Stomach (tissue), 4 donors: Measurements from ENCODE around the gene SRSF1.

Source experiments
- CTCF ChIP-seq, 7 experiments: fragments of 450-650 bp in 4 of 7; fragments of 200-600 bp in 3 of 7; sonication (generic) in 3 of 7; IDR thresholded peaks; one replicate each; pipeline ENCODE4 v1.5.1; 2016 to 2019; ENCODE audit warnings: antibody characterized with exemption in 7 of 7, control low read depth in 2 of 7, mild to moderate bottlenecking in 1 of 7
- EP300 ChIP-seq: sonication (generic); formaldehyde crosslinking; IDR thresholded peaks from one replicate; pipeline ENCODE4 v1.6.1; 2017; ENCODE audit warnings: antibody characterized with exemption
- POLR2A ChIP-seq, 4 donors: fragments of 450-650 bp; IDR thresholded peaks; one replicate each; pipeline ENCODE4 v1.6.1; 2016; ENCODE audit warnings: antibody characterized with exemption in 4 of 4, control low read depth in 2 of 4, mild to moderate bottlenecking in 1 of 4, moderate library complexity in 1 of 4
- POLR2AphosphoS5 ChIP-seq, 3 donors: sonication (generic); formaldehyde crosslinking; IDR thresholded peaks; one replicate each; pipeline ENCODE4 v1.6.1; 2016; ENCODE audit warnings: antibody characterized with exemption in 3 of 3

DNA sequence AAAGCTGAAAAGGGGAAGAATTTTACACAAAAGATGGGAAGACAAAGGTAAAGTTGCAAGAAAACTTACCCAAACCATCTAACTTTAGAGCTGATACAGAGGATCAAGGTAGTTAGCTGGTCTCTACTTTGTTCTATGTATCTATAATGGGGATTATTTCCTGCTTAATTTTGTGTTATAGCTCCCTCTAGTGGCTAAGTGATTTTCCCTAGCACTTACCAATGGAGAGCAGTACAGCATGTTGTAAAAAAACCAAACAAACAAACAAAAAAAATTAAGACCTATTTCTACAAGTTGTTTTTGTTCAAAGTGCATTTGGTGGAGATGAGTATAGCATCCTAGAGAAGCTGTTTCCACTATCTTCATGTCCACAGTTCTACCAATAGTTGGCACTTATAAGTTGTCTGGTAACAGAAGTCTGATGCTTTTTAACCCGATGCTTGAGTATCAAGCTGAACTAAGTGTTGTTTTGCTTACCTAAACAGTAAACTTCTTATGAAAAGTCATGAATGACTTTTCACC, 7.5 kb downstream of the SRSF1 start:
- TF ChIP-seq CTCF (IDR thresholded peaks at IDR 0.05) (peak in 5 of 7 experiments; percentile 66 to 91 (median 75)), POLR2A (IDR thresholded peaks at IDR 0.05) (no peak), POLR2AphosphoS5 (IDR thresholded peaks at IDR 0.05) (peak in 2 of 3 donors; percentile 4 to 19), EP300 (no peak)
